Effector CD4-positive, alpha-beta T cell (primary cell): Measurements from ENCODE around the gene PAN3.

Source experiments
- DNase-seq: peaks from one replicate; pipeline ENCODE4 v3.0.0-alpha.2; 2020

Gene PAN3

GRCh38 chr13:28229522-28230411 is 91.4 kb downstream of the PAN3 start:
- no peak for DNase-seq

- no peak for DNase-seq
These were observed 93.3 kb downstream of the PAN3 start for GRCh38 chr13:28231642-28232041.

- no peak for DNase-seq
These were observed 99.6 kb downstream of the PAN3 start for GRCh38 chr13:28237944-28238343.

GRCh38 chr13:28239374-28239773 is 101.0 kb downstream of the PAN3 start:
- DNase-seq: no peak

- DNase-seq: no peak
These were observed 107.1 kb downstream of the PAN3 start for GRCh38 chr13:28245465-28245864.

- DNase-seq: no peak
These were observed 108.5 kb downstream of the PAN3 start for GRCh38 chr13:28246891-28247290.

GRCh38 chr13:28248080-28248479 is 109.7 kb downstream of the PAN3 start:
- no peak for DNase-seq

GRCh38 chr13:28250542-28250941 is 112.2 kb downstream of the PAN3 start:
- DNase-seq: no peak

GRCh38 chr13:28251466-28251865 is 113.1 kb downstream of the PAN3 start:
- DNase-seq: no peak

- DNase-seq: no peak
These were observed 114.2 kb downstream of the PAN3 start for GRCh38 chr13:28252547-28252946.

GRCh38 chr13:28257305-28257704 is 119.0 kb downstream of the PAN3 start:
- DNase-seq: no peak

GRCh38 chr13:28258417-28258816 is 120.1 kb downstream of the PAN3 start:
- no peak for DNase-seq

- no peak for DNase-seq
These were observed 129.2 kb downstream of the PAN3 start for GRCh38 chr13:28267497-28267896.

GRCh38 chr13:28268800-28269223 is 130.5 kb downstream of the PAN3 start:
- no peak for DNase-seq

- no peak for DNase-seq
These were observed 132.9 kb downstream of the PAN3 start for GRCh38 chr13:28271056-28271840.

GRCh38 chr13:28273919-28274318 is 135.6 kb downstream of the PAN3 start:
- DNase-seq: no peak

GRCh38 chr13:28282451-28282850 is 144.1 kb downstream of the PAN3 start:
- no peak for DNase-seq

- DNase-seq: no peak
These were observed 145.3 kb downstream of the PAN3 start for GRCh38 chr13:28283600-28283999.

GRCh38 chr13:28286263-28286662 is 147.9 kb downstream of the PAN3 start:
- DNase-seq: no peak

- DNase-seq: no peak
These were observed 159.0 kb downstream of the PAN3 start for GRCh38 chr13:28297341-28297740.

GRCh38 chr13:28299916-28300315 is 161.6 kb downstream of the PAN3 start:
- DNase-seq: no peak

GRCh38 chr13:28301839-28302238 is 163.5 kb downstream of the PAN3 start:
- no peak for DNase-seq

GRCh38 chr13:28306325-28306724 is 168.0 kb downstream of the PAN3 start:
- no peak for DNase-seq

GRCh38 chr13:28313579-28313978 is 175.2 kb downstream of the PAN3 start:
- DNase-seq: no peak
